Activated naive CD4-positive, alpha-beta T cell treated with anti-CD3 and anti-CD28 coated beads for 36 hours (primary cell): Measurements from ENCODE around the gene EPG5. TPM values are rescaled to one million over a fixed set of nuclear protein-coding genes. Genes with fewer than 3 reads are reported as not detected.
"Not testable (repeated sequence)": the region's sequence is repeated elsewhere in the genome, so short reads cannot be mapped to it uniquely, and the experiment has no call there.

Experiments
- CTCF ChIA-PET: fragments of 350-600 bp; sonication (Branson Sonifier 250); formaldehyde crosslinking; loops from one replicate; lab custom pipeline; 2021; ENCODE audit warnings: antibody characterized with exemption; lab: Charles Lee
- DNase-seq: peaks from one replicate; pipeline ENCODE4 v3.0.0-alpha.2; 2020
- H3K27ac Mint-ChIP-seq: one replicate; pipeline ENCODE4 v1.8.0; 2021; ENCODE audit warnings: mild to moderate bottlenecking, mixed read lengths
- H3K27me3 Mint-ChIP-seq: one replicate; pipeline ENCODE4 v1.8.0; 2021; ENCODE audit warnings: low read depth, mixed read lengths
- H3K36me3 Mint-ChIP-seq: one replicate; pipeline ENCODE4 v1.8.0; 2021; ENCODE audit warnings: low read depth, mixed read lengths
- H3K4me1 Mint-ChIP-seq: one replicate; pipeline ENCODE4 v1.8.0; 2021; ENCODE audit warnings: low read depth, mixed read lengths
- H3K4me3 Mint-ChIP-seq: one replicate; pipeline ENCODE4 v1.8.0; 2021; ENCODE audit warnings: mild to moderate bottlenecking, moderate library complexity, mixed read lengths
- H3K9me3 Mint-ChIP-seq: one replicate; pipeline ENCODE4 v1.8.0; 2021; ENCODE audit warnings: mixed read lengths
- intact Hi-C: fragments of 100-400 bp; cut with micrococcal nuclease; formaldehyde crosslinking; loops from one replicate; pipeline ENCODE4 v1.15.1; 2023
- total RNA-seq, 2 experiments: library from RNA; stranded (reverse); gene quantifications; one replicate each; pipeline ENCODE4 v1.2.3, GENCODE V29; 2021

Gene EPG5
- total RNA-seq, 2 experiments from 2014 or later, result 18.3 to 21.2 TPM

- CTCF ChIA-PET, H3K36me3 Mint-ChIP-seq, H3K4me1 Mint-ChIP-seq, H3K27ac Mint-ChIP-seq, DNase-seq, intact Hi-C loops, H3K9me3 Mint-ChIP-seq, H3K4me3 Mint-ChIP-seq: not testable (repeated sequence)
- peaks cover 12% of the 10 kb centered on the region for H3K27me3 Mint-ChIP-seq
These were observed 148.4 kb downstream of the EPG5 start for GRCh38 chr18:45818765-45819164.

DNA sequence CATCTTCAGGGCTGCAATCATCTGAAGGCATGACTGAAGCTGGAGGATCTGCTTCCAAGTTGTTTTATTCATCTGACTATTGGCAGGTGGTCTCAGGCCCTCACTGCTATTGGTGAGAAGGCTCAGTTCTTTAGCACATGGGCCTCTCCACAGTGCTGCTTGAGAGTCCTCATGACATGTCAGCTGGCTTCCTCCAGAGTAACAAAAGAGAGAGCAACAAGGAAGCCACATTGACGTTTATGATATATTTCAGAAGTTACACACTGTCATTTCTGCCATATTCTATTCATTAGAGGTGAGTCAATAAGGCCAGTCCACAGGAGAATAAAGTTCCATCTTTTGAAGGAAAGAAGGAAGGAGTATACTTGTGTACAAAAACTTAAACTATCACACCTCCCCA is 149.6 kb downstream of the EPG5 start:
- H3K4me3 Mint-ChIP-seq, result no peak overlapping the region
- H3K4me1 Mint-ChIP-seq, result no peaks in the 10 kb centered on the region
- peaks cover 6% of the 10 kb centered on the region for H3K9me3 Mint-ChIP-seq
- DNase-seq, result no peak
- H3K27ac Mint-ChIP-seq, result no peak overlapping the region
- intact Hi-C loops, result no loop called here
- CTCF ChIA-PET, result interaction anchor here (1.0 kb wide), 1 partner anchor 11 kb away, joined by 5 read pairs; no protein-coding TSS in a partner anchor
- peaks cover 8% of the 10 kb centered on the region for H3K27me3 Mint-ChIP-seq
- no peaks in the 10 kb centered on the region for H3K36me3 Mint-ChIP-seq

GRCh38 chr18:45814733-45815132 is 152.4 kb downstream of the EPG5 start:
- DNase-seq, CTCF ChIA-PET, H3K36me3 Mint-ChIP-seq, H3K9me3 Mint-ChIP-seq, H3K4me1 Mint-ChIP-seq, H3K4me3 Mint-ChIP-seq, H3K27ac Mint-ChIP-seq, H3K27me3 Mint-ChIP-seq, intact Hi-C loops: not testable (repeated sequence)

DNA sequence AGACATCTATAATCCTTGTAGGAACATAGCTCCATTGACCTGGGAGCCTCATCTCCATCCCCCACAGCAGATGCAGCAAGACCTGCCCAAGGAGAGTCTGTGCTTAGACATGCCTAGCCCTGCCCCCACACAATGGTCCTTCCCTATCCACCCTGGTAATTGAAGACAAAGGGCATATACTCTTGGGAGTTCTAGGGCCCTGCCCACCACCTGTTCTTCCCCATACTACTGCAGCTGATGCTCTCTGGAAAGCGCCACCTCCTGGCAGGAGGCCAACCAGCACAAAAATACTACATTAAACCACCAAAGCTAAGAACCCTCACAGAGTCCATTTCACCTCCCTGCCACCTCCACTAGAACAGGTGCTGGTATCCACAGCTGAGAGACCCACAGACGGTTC is 160.0 kb downstream of the EPG5 start:
- H3K27ac Mint-ChIP-seq, H3K4me3 Mint-ChIP-seq, H3K27me3 Mint-ChIP-seq, H3K36me3 Mint-ChIP-seq, H3K9me3 Mint-ChIP-seq: not testable (repeated sequence)
- intact Hi-C loops, result loop anchor here (1.0 kb wide), 1 partner anchor 142 kb away; no protein-coding TSS in a partner anchor
- peak; percentile 44 for DNase-seq
- CTCF ChIA-PET, result interaction anchor here (0.8 to 2.1 kb wide), 8 partner anchors 10 to 186 kb away, joined by 3 to 8 read pairs (median 4); no protein-coding TSS in a partner anchor
- peaks cover 15% of the 10 kb centered on the region for H3K4me1 Mint-ChIP-seq

DNA sequence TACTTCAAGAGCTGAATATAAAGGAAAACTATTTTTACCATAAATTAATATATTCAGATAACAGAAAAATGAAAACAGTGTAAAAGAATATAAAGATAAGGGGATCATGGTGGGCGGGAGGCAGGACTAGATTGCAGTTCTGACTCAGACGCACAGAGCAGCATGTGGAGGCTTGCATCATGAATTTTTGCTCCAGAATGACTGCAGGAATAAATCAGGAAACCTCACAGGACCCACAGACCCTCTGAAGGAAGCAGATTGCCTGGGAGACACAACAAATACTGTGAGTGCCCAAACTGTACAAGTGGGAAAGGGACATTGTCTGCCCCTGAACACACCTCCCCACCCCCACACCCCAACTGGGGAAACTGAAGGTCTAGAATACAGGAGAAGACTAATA is 160.9 kb downstream of the EPG5 start:
- Mint-ChIP-seq H3K4me1 (peaks cover 15% of the 10 kb centered on the region), H3K9me3 (peaks cover 6% of the 10 kb centered on the region), H3K27me3 (peaks cover 4% of the 10 kb centered on the region), H3K4me3 (no peak overlapping the region), H3K36me3 (peaks cover 5% of the 10 kb centered on the region), H3K27ac (no peak overlapping the region)
- CTCF ChIA-PET, result interaction anchor here (0.6 to 2.1 kb wide), 8 partner anchors 11 to 144 kb away, joined by 3 to 5 read pairs (median 4); no protein-coding TSS in a partner anchor
- intact Hi-C loops, result no loop called here
- no peak for DNase-seq

DNA sequence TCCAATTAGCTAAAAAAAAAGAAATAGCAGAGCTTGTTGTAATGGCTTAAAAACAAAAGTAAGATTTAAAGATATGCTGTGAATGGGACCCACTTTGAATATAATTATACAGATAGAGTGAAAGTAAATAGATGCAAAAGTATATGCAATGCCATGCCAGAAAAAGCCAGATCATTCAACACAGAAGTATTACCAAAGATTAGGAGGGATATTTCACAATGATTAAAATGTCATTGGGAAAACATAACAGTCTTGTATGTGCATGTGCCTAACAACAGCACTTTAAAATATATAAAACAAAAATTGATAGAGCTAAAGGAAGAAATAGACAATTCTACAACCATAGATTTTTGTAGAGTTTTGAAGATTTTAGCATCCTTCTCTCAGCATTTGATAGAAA is 161.6 kb downstream of the EPG5 start:
- peaks cover 7% of the 10 kb centered on the region for H3K36me3 Mint-ChIP-seq
- peaks cover 5% of the 10 kb centered on the region for H3K27me3 Mint-ChIP-seq
- intact Hi-C loops, result no loop called here
- CTCF ChIA-PET, result interaction anchor here (0.6 to 1.2 kb wide), 5 partner anchors 24 to 85 kb away, joined by 3 to 4 read pairs (median 3); no protein-coding TSS in a partner anchor
- peaks cover 6% of the 10 kb centered on the region for H3K9me3 Mint-ChIP-seq
- H3K27ac Mint-ChIP-seq, result no peak overlapping the region
- DNase-seq, result no peak
- no peak overlapping the region for H3K4me3 Mint-ChIP-seq
- H3K4me1 Mint-ChIP-seq, result peaks cover 15% of the 10 kb centered on the region

GRCh38 chr18:45802814-45803492 is 164.2 kb downstream of the EPG5 start:
- DNase-seq, result peak; percentile 29
- intact Hi-C loops, result no loop called here
- H3K4me1 Mint-ChIP-seq, result peaks cover 3% of the 10 kb centered on the region
- H3K4me3 Mint-ChIP-seq, result no peak overlapping the region
- no peak overlapping the region for H3K27ac Mint-ChIP-seq
- peaks cover 8% of the 10 kb centered on the region for H3K36me3 Mint-ChIP-seq
- H3K27me3 Mint-ChIP-seq, result peaks cover 7% of the 10 kb centered on the region
- CTCF ChIA-PET, result interaction anchor here (1.0 to 1.1 kb wide), 2 partner anchors 29 to 63 kb away, joined by 3 to 4 read pairs; no protein-coding TSS in a partner anchor
- peaks cover 3% of the 10 kb centered on the region for H3K9me3 Mint-ChIP-seq

GRCh38 chr18:45801416-45802004 is 165.6 kb downstream of the EPG5 start:
- Mint-ChIP-seq H3K4me3 (no peak overlapping the region), H3K4me1 (peaks cover 3% of the 10 kb centered on the region), H3K36me3 (peaks cover 8% of the 10 kb centered on the region), H3K27me3 (peaks cover 8% of the 10 kb centered on the region), H3K27ac (no peak overlapping the region), H3K9me3 (peaks cover 3% of the 10 kb centered on the region)
- DNase-seq, result no peak
- CTCF ChIA-PET, result interaction anchor here (0.6 to 1.0 kb wide), 3 partner anchors 14 to 138 kb away, joined by 4 to 5 read pairs (median 4); no protein-coding TSS in a partner anchor
- intact Hi-C loops, result no loop called here

Other genes starting within 250 kb of the EPG5 start
- under 1 TPM; 0.26 to 0.74 TPM for gene SLC14A1, start 243.1 kb downstream of the EPG5 start, total RNA-seq
- not detected for gene SIGLEC15, start 141.7 kb downstream of the EPG5 start, total RNA-seq
- gene PSTPIP2, start 104.9 kb upstream of the EPG5 start, total RNA-seq, result 10 to 100 TPM; 14.3 TPM
- gene ATP5F1A, start 131.0 kb upstream of the EPG5 start, total RNA-seq, result 100 to 1,000 TPM; 467 TPM
- gene HAUS1, start 137.1 kb upstream of the EPG5 start, total RNA-seq, result 10 to 100 TPM; 59.4 to 60.9 TPM